ENCODE data around the gene ARMH4.

GRCh38 chr14:58091883-58092630 is 60.0 kb downstream of the ARMH4 start:
- TF ChIP-seq, protein P1, sequence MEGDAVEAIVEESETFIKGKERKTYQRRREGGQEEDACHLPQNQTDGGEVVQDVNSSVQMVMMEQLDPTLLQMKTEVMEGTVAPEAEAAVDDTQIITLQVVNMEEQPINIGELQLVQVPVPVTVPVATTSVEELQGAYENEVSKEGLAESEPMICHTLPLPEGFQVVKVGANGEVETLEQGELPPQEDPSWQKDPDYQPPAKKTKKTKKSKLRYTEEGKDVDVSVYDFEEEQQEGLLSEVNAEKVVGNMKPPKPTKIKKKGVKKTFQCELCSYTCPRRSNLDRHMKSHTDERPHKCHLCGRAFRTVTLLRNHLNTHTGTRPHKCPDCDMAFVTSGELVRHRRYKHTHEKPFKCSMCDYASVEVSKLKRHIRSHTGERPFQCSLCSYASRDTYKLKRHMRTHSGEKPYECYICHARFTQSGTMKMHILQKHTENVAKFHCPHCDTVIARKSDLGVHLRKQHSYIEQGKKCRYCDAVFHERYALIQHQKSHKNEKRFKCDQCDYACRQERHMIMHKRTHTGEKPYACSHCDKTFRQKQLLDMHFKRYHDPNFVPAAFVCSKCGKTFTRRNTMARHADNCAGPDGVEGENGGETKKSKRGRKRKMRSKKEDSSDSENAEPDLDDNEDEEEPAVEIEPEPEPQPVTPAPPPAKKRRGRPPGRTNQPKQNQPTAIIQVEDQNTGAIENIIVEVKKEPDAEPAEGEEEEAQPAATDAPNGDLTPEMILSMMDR (IDR thresholded peaks at IDR 0.05; ENCODE audit: borderline replicate concordance, extremely low read depth, low read length, poor library complexity, severe bottlenecking), result no peak
- TF ChIP-seq EZH2 (IDR thresholded peaks at IDR 0.05; ENCODE audit: borderline replicate concordance, low read depth, low read length, severe bottlenecking), result no peak

All from DND-41 (cell line).